ENCODE measurements around the gene COCH.

GRCh38 chr14:30829853-30830252, 44.5 kb upstream of the COCH start:
- TF ChIP-seq SUZ12 (IDR thresholded peaks at IDR 0.05; ENCODE audit: extremely low read depth, insufficient read depth, insufficient read length) (no peak), ZNF274 (IDR thresholded peaks at IDR 0.05; ENCODE audit: low read depth, low read length) (no peak)

All from NT2/D1 (cell line).